NCI-H2171 (cell line): Measurements from ENCODE around the gene ZFP92.
"Not testable (repeated sequence)": the region's sequence is repeated elsewhere in the genome, so short reads cannot be mapped to it uniquely, and the experiment has no call there.

Experiments
- DNase-seq: peaks from one replicate; lab custom pipeline; 2025; lab: John Stamatoyannopoulos, UW

ZFP92 gene

GRCh38 chrX:153386097-153386496 is 25.2 kb upstream of the ZFP92 start:
- no peak for DNase-seq

GRCh38 chrX:153387345-153387744 is 23.9 kb upstream of the ZFP92 start:
- DNase-seq, result no peak

- no peak for DNase-seq
These were observed 23.1 kb upstream of the ZFP92 start for GRCh38 chrX:153387987-153388721.

- no peak for DNase-seq
These were observed 22.4 kb upstream of the ZFP92 start for GRCh38 chrX:153388722-153389459.

GRCh38 chrX:153389460-153389768 is 21.9 kb upstream of the ZFP92 start:
- not testable (repeated sequence) for DNase-seq

GRCh38 chrX:153392642-153393321 is 18.5 kb upstream of the ZFP92 start:
- DNase-seq, result no peak

- no peak for DNase-seq
These were observed 16.7 kb upstream of the ZFP92 start for GRCh38 chrX:153394612-153395011.

GRCh38 chrX:153395613-153396319 is 15.5 kb upstream of the ZFP92 start:
- no peak for DNase-seq

- DNase-seq, result no peak
These were observed 14.7 kb upstream of the ZFP92 start for GRCh38 chrX:153396320-153397195.

- peak; percentile 37 for DNase-seq
These were observed 13.9 kb upstream of the ZFP92 start for GRCh38 chrX:153397256-153397960.

- no peak for DNase-seq
These were observed 12.9 kb upstream of the ZFP92 start for GRCh38 chrX:153398275-153398960.

- DNase-seq, result no peak
These were observed 10.8 kb upstream of the ZFP92 start for GRCh38 chrX:153400146-153401132.

GRCh38 chrX:153401133-153401764 is 10.0 kb upstream of the ZFP92 start, which contains the start of gene PNMA6E:
Gene PNMA6E (minus strand): TSS chrX:153401350. CDS start chrX:153398849, 2,501 bp downstream.
- DNase-seq, result no peak

- not testable (repeated sequence) for DNase-seq
These were observed 6.9 kb upstream of the ZFP92 start for GRCh38 chrX:153404333-153404732.

- no peak for DNase-seq
These were observed 5.8 kb upstream of the ZFP92 start for GRCh38 chrX:153405426-153405825.

GRCh38 chrX:153406011-153406410 is 5.3 kb upstream of the ZFP92 start:
- no peak for DNase-seq

- DNase-seq, result no peak
These were observed 4.4 kb upstream of the ZFP92 start for GRCh38 chrX:153406903-153407302.

GRCh38 chrX:153407736-153408135 is 3.5 kb upstream of the ZFP92 start:
- DNase-seq, result no peak
